ENCODE data around the gene DIAPH2. TPM values are rescaled to one million over a fixed set of nuclear protein-coding genes. Genes with fewer than 3 reads are reported as not detected.

Gene DIAPH2
- total RNA-seq, 2 donors from 2014 or later = 11.6 to 12.7 TPM

- no peaks in the 10 kb centered on the region for H3K9me3 ChIP-seq
- TF ChIP-seq CTCF (IDR thresholded peaks at IDR 0.05) = no peak
- no peaks in the 10 kb centered on the region for H3K36me3 ChIP-seq
- H3K27me3 ChIP-seq = no peaks in the 10 kb centered on the region
- H3K27ac ChIP-seq = no peak within 1 kb of the TSS
- H3K4me3 ChIP-seq = no peak within 1 kb of the TSS
- H3K4me1 ChIP-seq = no peaks in the 10 kb centered on the region
- no peak for DNase-seq (ENCODE audit: low spot score)
Measured at GRCh38 chrX:96883608-96884007, 199.0 kb downstream of the DIAPH2 start, which contains the start of gene RPA4. TSS of gene RPA4 (plus strand) at chrX:96883908. CDS start at chrX:96884311, 403 bp downstream.

GRCh38 chrX:96884027-96884426, 199.4 kb downstream of the DIAPH2 start:
- TF ChIP-seq CTCF (IDR thresholded peaks at IDR 0.05) = no peak
- Histone ChIP-seq H3K4me1 (no peaks in the 10 kb centered on the region), H3K4me3 (no peak overlapping the region), H3K27me3 (no peaks in the 10 kb centered on the region), H3K36me3 (no peaks in the 10 kb centered on the region), H3K27ac (no peak overlapping the region), H3K9me3 (no peaks in the 10 kb centered on the region)
- DNase-seq (ENCODE audit: low spot score) = no peak

GRCh38 chrX:96889726-96890125, 205.1 kb downstream of the DIAPH2 start:
- H3K9me3 ChIP-seq = no peaks in the 10 kb centered on the region
- no peak for DNase-seq (ENCODE audit: low spot score)
- no peak overlapping the region for H3K4me3 ChIP-seq
- no peaks in the 10 kb centered on the region for H3K27me3 ChIP-seq
- TF ChIP-seq CTCF (IDR thresholded peaks at IDR 0.05) = no peak
- H3K4me1 ChIP-seq = no peaks in the 10 kb centered on the region
- no peak overlapping the region for H3K27ac ChIP-seq
- H3K36me3 ChIP-seq = no peaks in the 10 kb centered on the region

GRCh38 chrX:96906741-96907140, 222.1 kb downstream of the DIAPH2 start:
- no peaks in the 10 kb centered on the region for H3K36me3 ChIP-seq
- no peaks in the 10 kb centered on the region for H3K9me3 ChIP-seq
- H3K27me3 ChIP-seq = no peaks in the 10 kb centered on the region
- no peak overlapping the region for H3K27ac ChIP-seq
- no peak for TF ChIP-seq CTCF (IDR thresholded peaks at IDR 0.05)
- no peak for DNase-seq (ENCODE audit: low spot score)
- no peaks in the 10 kb centered on the region for H3K4me1 ChIP-seq
- no peak overlapping the region for H3K4me3 ChIP-seq

GRCh38 chrX:96907516-96908272, 223.1 kb downstream of the DIAPH2 start:
- DNase-seq (ENCODE audit: low spot score) = no peak
- Histone ChIP-seq H3K9me3 (no peaks in the 10 kb centered on the region), H3K4me1 (no peaks in the 10 kb centered on the region), H3K27ac (no peak overlapping the region), H3K4me3 (no peak overlapping the region), H3K36me3 (no peaks in the 10 kb centered on the region), H3K27me3 (no peaks in the 10 kb centered on the region)
- TF ChIP-seq CTCF (IDR thresholded peaks at IDR 0.05) = no peak

- Histone ChIP-seq H3K4me3 (no peak overlapping the region), H3K27me3 (no peaks in the 10 kb centered on the region)
Measured at GRCh38 chrX:96909291-96909690, 224.6 kb downstream of the DIAPH2 start.

More at GRCh38 chrX:96909291-96909690, 224.6 kb downstream of the DIAPH2 start:
- no peaks in the 10 kb centered on the region for H3K4me1 ChIP-seq
- H3K27ac ChIP-seq = no peak overlapping the region
- H3K36me3 ChIP-seq = no peaks in the 10 kb centered on the region
- no peak for DNase-seq (ENCODE audit: low spot score)
- TF ChIP-seq CTCF (IDR thresholded peaks at IDR 0.05) = no peak
- no peaks in the 10 kb centered on the region for H3K9me3 ChIP-seq
